CD14-positive monocyte (primary cell): ENCODE measurements around the gene NOP56. TPM values are rescaled to one million over a fixed set of nuclear protein-coding genes. Genes with fewer than 3 reads are reported as not detected.

Source experiments
- DNase-seq, 3 donors: peaks; one replicate each; pipeline ENCODE4 v3.0.0-alpha.2; 2011 to 2022
- H2AFZ ChIP-seq: 2 replicates; pipeline ENCODE4 v1.6.0; 2012; ENCODE audit warnings: mild to moderate bottlenecking, low read depth, low read length, inconsistent platforms; ENCODE audit not compliant: insufficient read depth, poor library complexity, severe bottlenecking
- H3K27ac ChIP-seq, 2 donors: 1 replicate in 1 of 2; 2 replicates in 1 of 2; pipeline ENCODE4 v1.5.1; 2012 to 2013; ENCODE audit warnings: low read length in 2 of 2, control low read depth in 1 of 2, inconsistent platforms in 1 of 2, low read depth in 1 of 2, mild to moderate bottlenecking in 1 of 2
- H3K27me3 ChIP-seq, 2 donors: one replicate each; pipeline versions ENCODE4 v1.6.0 to v1.6.1; 2011 to 2013; ENCODE audit warnings: low read length in 2 of 2; ENCODE audit not compliant: control insufficient read depth in 2 of 2, insufficient read depth in 2 of 2
- H3K36me3 ChIP-seq, 2 donors: replicated peaks in 1 of 2; 1 replicate in 1 of 2; 2 replicates in 1 of 2; pipeline versions ENCODE4 v1.5.1 to v1.6.1; 2012 to 2013; ENCODE audit warnings: low read length in 2 of 2, control low read depth in 1 of 2, inconsistent platforms in 1 of 2, mild to moderate bottlenecking in 1 of 2; ENCODE audit not compliant: insufficient read depth in 2 of 2, control insufficient read depth in 1 of 2
- H3K4me1 ChIP-seq, 2 donors: 1 replicate in 1 of 2; 2 replicates in 1 of 2; pipeline versions ENCODE4 v1.5.1 to v1.6.1; 2012 to 2013; ENCODE audit warnings: low read length in 2 of 2, control low read depth in 1 of 2, inconsistent platforms in 1 of 2, mild to moderate bottlenecking in 1 of 2, moderate library complexity in 1 of 2; ENCODE audit not compliant: insufficient read depth in 2 of 2, control insufficient read depth in 1 of 2
- H3K4me2 ChIP-seq: replicated peaks from 2 replicates; pipeline ENCODE3; 2012; ENCODE audit warnings: low read length, moderate library complexity, mild to moderate bottlenecking; ENCODE audit not compliant: poor library complexity, severe bottlenecking; ENCODE audit errors: extremely low read depth
- H3K4me3 ChIP-seq, 3 experiments: fragments of 200-600 bp in 1 of 3; sonication (generic) in 1 of 3; replicated peaks in 1 of 3; 1 replicate in 2 of 3; 2 replicates in 1 of 3; pipeline ENCODE4 v1.5.1; 2011 to 2013; ENCODE audit warnings: low read length in 3 of 3, mild to moderate bottlenecking in 3 of 3, control low read depth in 2 of 3, low read depth in 2 of 3, inconsistent platforms in 1 of 3, moderate library complexity in 1 of 3
- H3K79me2 ChIP-seq: 2 replicates; pipeline ENCODE4 v1.6.0; 2012; ENCODE audit warnings: mild to moderate bottlenecking, control low read depth, inconsistent platforms, low read length, moderate library complexity; ENCODE audit not compliant: insufficient read depth
- H3K9ac ChIP-seq: 2 replicates; pipeline ENCODE4 v1.6.0; 2017; ENCODE audit warnings: low read length, mild to moderate bottlenecking; ENCODE audit not compliant: insufficient read depth, poor library complexity, severe bottlenecking
- H3K9me3 ChIP-seq, 2 donors: replicated peaks in 1 of 2; 1 replicate in 1 of 2; 2 replicates in 1 of 2; pipeline versions ENCODE4 v1.5.1 to v1.6.1; 2012 to 2013; ENCODE audit warnings: low read length in 2 of 2, control low read depth in 1 of 2; ENCODE audit not compliant: control insufficient read depth in 1 of 2, insufficient read depth in 1 of 2
- H4K20me1 ChIP-seq: 2 replicates; pipeline ENCODE4 v1.6.0; 2012; ENCODE audit warnings: mild to moderate bottlenecking, low read length, control low read depth, moderate library complexity; ENCODE audit not compliant: insufficient read depth
- H3K27ac Mint-ChIP-seq, 7 donors: one replicate each; pipeline ENCODE4 v1.8.0; 2020; ENCODE audit warnings: mild to moderate bottlenecking in 7 of 7, mixed read lengths in 7 of 7, moderate library complexity in 6 of 7, inconsistent platforms in 2 of 7
- H3K27me3 Mint-ChIP-seq, 3 donors: one replicate each; pipeline ENCODE4 v1.8.0; 2021 to 2022; ENCODE audit warnings: low read depth in 3 of 3, mild to moderate bottlenecking in 3 of 3, mixed read lengths in 3 of 3, moderate library complexity in 3 of 3, inconsistent platforms in 1 of 3
- H3K36me3 Mint-ChIP-seq, 2 donors: one replicate each; pipeline ENCODE4 v1.8.0; 2020; ENCODE audit warnings: mixed read lengths in 2 of 2, inconsistent platforms in 1 of 2, mild to moderate bottlenecking in 1 of 2
- H3K4me1 Mint-ChIP-seq: one replicate; pipeline ENCODE4 v1.8.0; 2020; ENCODE audit warnings: mild to moderate bottlenecking, mixed read lengths
- H3K4me3 Mint-ChIP-seq, 2 donors: one replicate each; pipeline ENCODE4 v1.8.0; 2020; ENCODE audit warnings: mild to moderate bottlenecking in 2 of 2, mixed read lengths in 2 of 2, moderate library complexity in 1 of 2
- H3K9me3 Mint-ChIP-seq, 7 donors: one replicate each; pipeline ENCODE4 v1.8.0; 2020 to 2022; ENCODE audit warnings: mixed read lengths in 7 of 7, mild to moderate bottlenecking in 6 of 7, moderate library complexity in 6 of 7, inconsistent platforms in 2 of 7
- WGBS: methylation state at CpG from one replicate; pipeline ENCODE4 v1.1.5; 2013; ENCODE audit warnings: missing lambda C conversion rate; ENCODE audit not compliant: insufficient coverage; 5-methylcytosine and 5-hydroxymethylcytosine counted together
- intact Hi-C, 2 donors: fragments of 100-400 bp; cut with micrococcal nuclease; formaldehyde crosslinking; loops; one replicate each; pipeline versions ENCODE4 v1.15.0 to v1.15.1; 2023
- polyA minus RNA-seq: library from RNA; depleted of rRNA, polyadenylated mRNA; stranded (reverse); fragments of >200 nt; gene quantifications from 2 replicates; pipeline ENCODE4 v1.2.3, GENCODE V29; 2012
- polyA plus RNA-seq, 3 donors: library from polyadenylated mRNA; depleted of rRNA in 1 of 3; unstranded in 2 of 3; stranded (reverse) in 1 of 3; fragments of 300-500 nt in 2 of 3; fragments of >200 nt in 1 of 3; fragmentation: Illumina TruSeq in 2 of 3; gene quantifications; 1 replicate in 2 of 3; 2 replicates in 1 of 3; pipeline ENCODE4 v1.2.3, GENCODE V29; 2012 to 2021
- total RNA-seq, 12 experiments: library from RNA in 1 of 12; stranded (reverse) in 1 of 12; fragments of 120-200 nt in 1 of 12; gene quantifications; one replicate each; pipeline ENCODE4 v1.2.4 and lab custom pipeline; 2013 to 2026; ENCODE audit warnings: mixed read lengths in 6 of 12, inconsistent platforms in 1 of 12
- TF ChIP-seq, protein P1 (sequence below): fragments of 200-600 bp; IDR thresholded peaks from one replicate; pipeline ENCODE4 v1.8.0; 2022; ENCODE audit warnings: antibody characterized with exemption, mild to moderate bottlenecking

The NOP56 gene
- 95.1 TPM for total RNA-seq (2013)
- polyA plus RNA-seq (100 to 1,000 TPM in 1 of 3 donors, 10 to 100 TPM in 2; 27.3 to 102 (median 33.1) TPM), polyA minus RNA-seq (57.5 and 79.2 TPM in 2 replicates), total RNA-seq (lab: John Stamatoyannopoulos, UW) (27.4 to 79.9 (median 47.3) reads per million in 11 experiments)

DNA sequence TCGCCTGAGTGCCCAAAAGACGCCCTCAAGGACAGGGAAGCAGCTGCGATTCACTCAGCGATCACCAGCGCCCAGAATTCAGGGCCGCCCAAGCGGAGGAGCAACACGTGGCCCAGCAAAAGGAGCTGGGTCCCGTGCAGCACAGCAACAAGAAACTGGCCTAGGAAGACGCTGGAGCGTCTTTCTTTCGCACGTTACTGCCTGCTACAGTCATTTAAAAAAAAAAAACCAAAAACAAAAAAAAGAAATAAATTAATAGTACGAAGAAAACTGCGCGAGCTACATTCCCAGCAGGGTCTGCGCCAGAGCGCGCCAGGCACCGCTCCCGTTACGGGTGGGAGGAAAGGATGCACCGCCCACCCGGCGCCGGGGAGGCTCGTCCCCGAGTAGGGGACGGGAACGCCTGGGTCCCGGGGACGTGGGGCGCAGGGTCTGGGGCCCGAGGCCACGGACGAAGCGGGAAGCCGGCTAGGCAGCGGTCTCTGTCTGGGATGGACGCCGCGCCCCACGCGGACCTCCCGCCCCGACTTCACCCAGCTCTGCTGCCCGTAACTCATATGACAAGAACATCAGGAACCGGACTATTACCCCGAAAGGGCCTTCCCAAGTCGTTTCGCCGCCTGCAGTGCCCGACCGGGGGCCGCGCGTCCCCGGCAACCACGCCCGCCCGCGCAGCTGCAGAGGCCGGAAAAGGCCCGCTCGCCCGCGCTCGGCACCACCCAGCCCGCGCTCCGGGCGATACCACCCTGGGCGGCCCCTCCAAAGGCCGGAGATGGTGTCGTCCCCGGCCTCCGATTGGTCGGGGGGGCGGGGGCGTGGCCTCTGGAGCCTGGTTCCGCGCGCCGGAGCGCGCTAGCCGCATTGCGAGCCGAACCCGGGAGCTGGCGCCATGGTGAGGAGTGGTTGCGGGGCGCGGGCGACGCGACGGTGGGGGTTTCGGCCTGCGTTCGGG lies at the start of gene NOP56:
NOP56 (plus strand) TSS at position 861 of the 952 bp plus-strand sequence; CDS start at position 890, 29 bp downstream.
- peak within 1 kb of the TSS; percentile 71 for H3K9ac ChIP-seq
- Mint-ChIP-seq H3K27ac (peak within 1 kb of the TSS; percentile 74 to 95 (median 84)), H3K4me1 (peaks cover 17% of the 10 kb centered on the region), H3K36me3 (peaks cover 30 to 34% of the 10 kb centered on the region in 2 donors), H3K4me3 (peak within 1 kb of the TSS; percentile 88 to 96), H3K27me3 (no peaks in the 10 kb centered on the region), H3K9me3 (no peaks in the 10 kb centered on the region)
- intact Hi-C loops = loop anchor here in 1 of 2 donors (5.0 kb wide), 1 partner anchor 550 kb away; the partner anchor contains the start of gene STK35
- under 1% methylated on average over 94 of the region's 101 CpGs for WGBS
- H3K27me3 ChIP-seq = no peaks in the 10 kb centered on the region
- H3K36me3 ChIP-seq = peaks cover 30 to 33% of the 10 kb centered on the region in 2 donors
- peak within 1 kb of the TSS; percentile 91 for H3K4me2 ChIP-seq
- TF ChIP-seq, protein P1, sequence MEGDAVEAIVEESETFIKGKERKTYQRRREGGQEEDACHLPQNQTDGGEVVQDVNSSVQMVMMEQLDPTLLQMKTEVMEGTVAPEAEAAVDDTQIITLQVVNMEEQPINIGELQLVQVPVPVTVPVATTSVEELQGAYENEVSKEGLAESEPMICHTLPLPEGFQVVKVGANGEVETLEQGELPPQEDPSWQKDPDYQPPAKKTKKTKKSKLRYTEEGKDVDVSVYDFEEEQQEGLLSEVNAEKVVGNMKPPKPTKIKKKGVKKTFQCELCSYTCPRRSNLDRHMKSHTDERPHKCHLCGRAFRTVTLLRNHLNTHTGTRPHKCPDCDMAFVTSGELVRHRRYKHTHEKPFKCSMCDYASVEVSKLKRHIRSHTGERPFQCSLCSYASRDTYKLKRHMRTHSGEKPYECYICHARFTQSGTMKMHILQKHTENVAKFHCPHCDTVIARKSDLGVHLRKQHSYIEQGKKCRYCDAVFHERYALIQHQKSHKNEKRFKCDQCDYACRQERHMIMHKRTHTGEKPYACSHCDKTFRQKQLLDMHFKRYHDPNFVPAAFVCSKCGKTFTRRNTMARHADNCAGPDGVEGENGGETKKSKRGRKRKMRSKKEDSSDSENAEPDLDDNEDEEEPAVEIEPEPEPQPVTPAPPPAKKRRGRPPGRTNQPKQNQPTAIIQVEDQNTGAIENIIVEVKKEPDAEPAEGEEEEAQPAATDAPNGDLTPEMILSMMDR = no peak
- H3K79me2 ChIP-seq = peaks cover 54% of the 10 kb centered on the region
- H3K9me3 ChIP-seq = no peaks in the 10 kb centered on the region
- peak within 1 kb of the TSS; percentile 95 for H2AFZ ChIP-seq
- H4K20me1 ChIP-seq = peaks cover 38% of the 10 kb centered on the region
- DNase-seq = peak; percentile 83 to 89 (median 89)
- H3K4me3 ChIP-seq = peak within 1 kb of the TSS; percentile 85 to 98 (median 89)
- peak within 1 kb of the TSS; percentile 33 to 77 for H3K27ac ChIP-seq
- peaks cover 17 to 33% of the 10 kb centered on the region in 2 donors for H3K4me1 ChIP-seq

DNA sequence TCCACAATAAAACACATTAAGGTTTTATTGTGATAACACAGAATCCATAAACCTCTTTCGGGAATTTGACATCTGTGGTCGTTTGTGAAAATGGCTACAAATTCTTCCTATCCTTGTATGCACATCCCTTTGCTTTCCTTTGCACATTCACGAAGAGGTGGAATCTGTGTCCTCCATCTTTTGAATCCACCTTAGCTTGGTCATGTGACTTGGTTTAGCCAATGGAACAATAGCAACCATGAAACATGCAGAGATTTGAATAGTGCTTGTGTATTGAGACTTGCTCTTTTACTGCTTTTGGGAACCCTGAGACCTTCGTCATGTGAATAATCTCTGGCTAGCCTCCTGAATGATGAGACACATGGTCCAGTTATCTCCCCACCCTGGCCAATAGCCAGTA lies 49.7 kb upstream of the NOP56 start:
- Mint-ChIP-seq H3K4me3 (no peak overlapping the region), H3K9me3 (peaks cover 12 to 28% (median 26%) of the 10 kb centered on the region in 7 donors), H3K4me1 (no peaks in the 10 kb centered on the region), H3K27ac (no peak overlapping the region), H3K36me3 (no peaks in the 10 kb centered on the region), H3K27me3 (peaks cover 5 to 25% (median 9%) of the 10 kb centered on the region in 3 donors)
- H4K20me1 ChIP-seq = no peaks in the 10 kb centered on the region
- no peak for DNase-seq
- no peak overlapping the region for H3K27ac ChIP-seq
- no peaks in the 10 kb centered on the region for H3K36me3 ChIP-seq
- H3K4me3 ChIP-seq = no peak overlapping the region
- H3K4me2 ChIP-seq = no peak overlapping the region
- peaks cover 0 to 3% of the 10 kb centered on the region in 2 donors for H3K27me3 ChIP-seq
- peaks cover 16 to 23% of the 10 kb centered on the region in 2 donors for H3K9me3 ChIP-seq
- H3K9ac ChIP-seq = no peak overlapping the region
- TF ChIP-seq, protein P1 = no peak
- H3K79me2 ChIP-seq = no peaks in the 10 kb centered on the region
- WGBS = 85% methylated on average over 3 of the region's 4 CpGs
- no peak overlapping the region for H2AFZ ChIP-seq
- H3K4me1 ChIP-seq = no peaks in the 10 kb centered on the region
- intact Hi-C loops = no loop called here
